Measurements from ENCODE around the gene HEBP2.
"Not testable (repeated sequence)": the region's sequence is repeated elsewhere in the genome, so short reads cannot be mapped to it uniquely, and the experiment has no call there.

HEBP2 gene, protein sequence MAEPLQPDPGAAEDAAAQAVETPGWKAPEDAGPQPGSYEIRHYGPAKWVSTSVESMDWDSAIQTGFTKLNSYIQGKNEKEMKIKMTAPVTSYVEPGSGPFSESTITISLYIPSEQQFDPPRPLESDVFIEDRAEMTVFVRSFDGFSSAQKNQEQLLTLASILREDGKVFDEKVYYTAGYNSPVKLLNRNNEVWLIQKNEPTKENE

GRCh38 chr6:138403801-138404665 lies at the start of gene HEBP2:
HEBP2 (plus strand) TSS chr6:138404223; CDS start chr6:138404496, 273 bp downstream.
- DNase-seq (ENCODE audit: low spot score): peak; percentile 97

DNA sequence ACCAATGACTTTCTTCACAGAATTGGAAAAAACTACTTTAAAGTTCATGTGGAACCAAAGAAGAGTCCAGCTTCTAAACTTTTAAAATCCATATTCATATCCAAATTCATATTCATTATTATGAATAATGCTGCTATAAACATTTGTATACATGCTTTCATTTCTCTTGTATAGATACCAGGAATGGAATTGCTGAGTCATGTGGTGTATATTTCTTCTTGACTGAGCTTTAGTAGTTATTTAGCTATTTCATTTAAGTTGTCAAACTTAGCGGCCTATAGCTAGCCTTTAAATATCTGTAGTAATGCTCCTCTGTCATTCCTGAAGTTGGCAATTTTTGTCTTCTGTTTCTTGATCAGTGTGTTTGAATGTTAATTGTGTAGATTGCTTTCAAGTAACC lies 46.1 kb upstream of the HEBP2 start:
- DNase-seq (ENCODE audit: low spot score): no peak

GRCh38 chr6:138368684-138369083 lies 35.3 kb upstream of the HEBP2 start:
- not testable (repeated sequence) for DNase-seq (ENCODE audit: low spot score)

DNA sequence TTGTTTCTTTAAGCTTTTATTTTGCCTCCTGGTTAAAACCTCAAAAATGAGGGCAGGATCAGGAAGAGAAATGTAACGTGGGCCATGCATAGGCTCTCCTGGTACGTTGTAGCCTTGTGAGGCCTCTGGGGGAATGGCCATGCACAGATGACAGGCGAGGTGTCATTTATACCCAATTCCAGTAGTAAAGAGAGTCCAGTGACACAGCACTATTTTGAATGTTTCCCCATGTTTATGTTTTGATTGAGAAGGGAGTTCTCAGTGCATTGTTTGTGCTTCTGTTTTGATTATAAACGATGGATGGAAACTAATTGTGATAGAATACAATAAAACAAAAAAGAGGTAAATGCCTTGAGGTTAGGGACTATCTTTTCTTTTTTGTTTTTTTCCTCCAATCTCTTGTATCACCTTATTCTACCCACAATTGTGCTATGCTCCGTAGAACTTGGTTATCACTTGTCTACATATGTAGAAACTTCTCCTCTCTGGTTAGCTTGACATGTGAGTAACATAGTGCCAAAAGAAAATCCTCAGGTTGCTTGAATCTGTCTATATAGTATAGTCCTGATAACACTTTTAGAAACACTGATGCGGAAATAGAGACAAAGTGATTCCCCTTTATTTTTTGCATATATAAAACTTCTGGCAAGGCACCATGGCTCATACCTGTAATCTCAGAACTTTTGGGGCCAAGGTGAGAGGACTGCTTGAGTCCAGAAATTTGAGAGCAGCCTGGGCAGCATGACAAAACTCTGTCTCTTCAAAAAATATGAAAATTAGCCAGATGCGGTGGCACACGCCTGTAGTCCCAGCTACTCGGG lies 33.2 kb upstream of the HEBP2 start:
- no peak for DNase-seq (ENCODE audit: low spot score)

- DNase-seq (ENCODE audit: low spot score): no peak
Observed at GRCh38 chr6:138371452-138371711, 32.6 kb upstream of the HEBP2 start.

- DNase-seq (ENCODE audit: low spot score): no peak
Observed at GRCh38 chr6:138371720-138372119, 32.3 kb upstream of the HEBP2 start.

DNA sequence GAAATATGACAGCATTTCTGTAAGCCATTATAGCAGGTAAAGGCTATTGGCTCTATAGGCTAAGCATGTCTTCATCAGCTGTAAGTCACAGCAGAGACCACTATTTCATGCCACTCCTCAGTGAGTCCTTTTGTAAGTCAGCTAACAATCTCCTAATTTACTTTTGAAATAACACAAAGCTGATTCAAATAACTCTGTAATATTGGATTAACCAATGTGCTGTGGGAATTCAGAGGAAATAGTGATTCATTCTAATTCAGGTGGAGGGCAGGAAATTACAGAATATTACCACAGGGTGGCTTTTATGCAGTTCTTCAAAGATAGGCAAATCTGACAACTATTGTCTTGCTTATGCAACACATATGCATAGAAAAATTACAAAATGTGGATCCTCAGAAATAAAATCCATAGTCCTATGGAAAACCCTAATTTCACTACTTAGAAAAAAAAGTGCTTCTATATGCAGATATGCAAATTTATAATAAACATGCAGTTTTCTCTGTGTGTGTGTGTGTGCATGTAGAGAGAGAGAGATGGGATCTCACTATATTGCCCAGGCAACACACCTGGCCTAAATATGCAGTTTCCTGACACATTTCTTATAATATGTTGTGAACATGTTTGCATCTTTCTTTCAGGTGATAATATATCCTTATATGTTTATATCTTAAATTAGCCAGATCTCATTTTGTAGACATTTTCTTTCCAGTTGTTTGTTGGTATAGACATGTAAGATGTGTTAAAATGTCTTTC lies 31.1 kb upstream of the HEBP2 start:
- no peak for DNase-seq (ENCODE audit: low spot score)

DNA sequence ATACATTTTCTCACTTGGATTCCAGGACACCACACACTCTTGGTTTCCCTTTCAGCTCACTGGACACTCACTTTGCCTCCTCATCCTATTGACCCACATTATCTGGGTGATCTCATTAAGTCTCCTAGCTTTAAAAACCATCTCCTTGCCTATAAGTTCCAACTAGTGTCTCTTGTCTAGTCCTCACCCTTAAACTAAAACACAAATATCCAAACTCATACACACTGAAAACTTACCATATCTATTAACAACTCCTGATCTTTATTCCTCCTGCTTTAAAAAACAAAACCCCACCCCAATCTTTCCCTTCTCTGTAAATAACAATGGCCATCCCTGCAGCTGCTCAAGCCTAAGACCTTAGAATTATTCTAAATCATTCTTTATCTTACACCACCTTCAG lies 29.8 kb upstream of the HEBP2 start:
- DNase-seq (ENCODE audit: low spot score): no peak

- DNase-seq (ENCODE audit: low spot score): no peak
Observed at GRCh38 chr6:138374815-138375214, 29.2 kb upstream of the HEBP2 start.

- DNase-seq (ENCODE audit: low spot score): no peak
Observed at GRCh38 chr6:138377042-138377441, 27.0 kb upstream of the HEBP2 start.

DNA sequence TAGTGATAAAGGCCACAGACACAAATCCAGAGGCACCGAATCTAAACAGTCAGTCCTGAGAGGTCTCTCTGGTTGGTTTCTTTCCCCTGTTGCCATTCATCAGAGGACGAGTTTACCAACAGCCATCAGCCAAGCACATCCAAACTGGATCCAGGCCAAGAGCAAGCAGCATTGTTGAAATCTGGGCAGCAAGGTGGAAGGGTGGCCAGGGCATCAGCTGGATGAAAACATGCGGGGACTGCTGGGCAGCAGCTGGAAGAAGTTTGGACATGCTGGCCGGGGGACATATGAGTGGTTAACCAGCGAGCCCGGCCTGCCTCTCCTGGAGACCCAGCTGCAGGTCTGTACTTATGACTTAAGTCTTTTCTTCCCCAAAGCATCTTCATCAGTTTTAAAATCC lies 26.2 kb upstream of the HEBP2 start, which contains the start of gene SMIM28:
SMIM28 (plus strand) TSS at position 62 of the 400 bp plus-strand sequence; CDS start at position 230, 168 bp downstream.
- DNase-seq (ENCODE audit: low spot score): no peak

- DNase-seq (ENCODE audit: low spot score): no peak
Observed at GRCh38 chr6:138378463-138378862, 25.6 kb upstream of the HEBP2 start.

DNA sequence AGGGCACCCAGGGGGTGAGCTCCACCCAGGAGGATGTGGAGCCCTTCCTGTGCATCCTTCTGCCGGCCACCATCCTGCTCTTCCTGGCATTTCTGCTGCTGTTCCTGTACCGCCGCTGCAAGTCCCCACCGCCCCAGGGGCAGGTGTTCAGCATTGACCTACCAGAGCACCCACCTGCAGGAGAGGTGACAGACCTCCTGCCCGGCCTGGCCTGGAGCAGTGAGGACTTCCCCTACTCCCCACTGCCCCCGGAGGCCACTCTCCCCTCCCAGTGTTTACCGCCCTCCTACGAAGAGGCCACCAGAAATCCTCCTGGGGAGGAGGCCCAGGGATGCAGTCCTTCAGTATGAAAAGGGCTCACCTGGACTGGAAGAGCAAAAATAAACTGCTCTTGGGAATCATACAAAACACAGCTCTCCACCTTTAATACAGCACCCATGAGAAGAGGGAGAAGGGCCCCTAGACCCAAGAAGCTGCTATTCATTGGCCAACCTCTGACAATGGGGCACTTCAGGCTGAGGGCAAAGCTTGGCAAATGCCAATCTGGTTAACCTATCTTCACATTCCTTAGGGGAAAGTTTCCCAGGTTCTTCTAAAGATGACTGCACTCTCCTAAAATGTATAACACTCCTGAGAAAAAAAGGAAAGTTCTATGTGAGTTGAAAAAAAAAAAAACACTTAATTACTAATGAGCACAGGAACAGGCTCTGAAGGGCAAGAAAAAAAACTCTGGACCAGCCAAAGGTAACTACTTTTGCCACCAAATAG lies 21.3 kb upstream of the HEBP2 start:
- peak; percentile 46 for DNase-seq (ENCODE audit: low spot score)

DNA sequence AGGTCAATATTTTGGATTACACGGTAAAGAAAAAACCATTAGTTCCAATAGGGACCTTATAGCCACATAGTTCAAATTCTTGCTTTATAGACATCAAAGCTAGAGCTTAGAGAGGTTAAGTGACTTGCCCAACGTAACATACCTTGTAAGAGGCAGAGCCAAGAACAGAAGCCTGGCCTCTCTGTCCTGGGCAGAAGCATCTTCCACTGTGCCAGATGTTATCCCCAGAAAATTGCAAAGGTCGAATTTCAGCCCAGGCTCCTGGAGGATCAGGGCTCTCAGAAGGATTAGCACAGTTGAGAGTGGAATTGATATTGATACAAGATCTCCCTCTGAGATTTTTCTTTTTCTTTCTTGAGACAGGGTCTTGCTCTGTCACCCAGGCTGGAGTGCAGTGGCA lies 20.2 kb upstream of the HEBP2 start:
- DNase-seq (ENCODE audit: low spot score): no peak

DNA sequence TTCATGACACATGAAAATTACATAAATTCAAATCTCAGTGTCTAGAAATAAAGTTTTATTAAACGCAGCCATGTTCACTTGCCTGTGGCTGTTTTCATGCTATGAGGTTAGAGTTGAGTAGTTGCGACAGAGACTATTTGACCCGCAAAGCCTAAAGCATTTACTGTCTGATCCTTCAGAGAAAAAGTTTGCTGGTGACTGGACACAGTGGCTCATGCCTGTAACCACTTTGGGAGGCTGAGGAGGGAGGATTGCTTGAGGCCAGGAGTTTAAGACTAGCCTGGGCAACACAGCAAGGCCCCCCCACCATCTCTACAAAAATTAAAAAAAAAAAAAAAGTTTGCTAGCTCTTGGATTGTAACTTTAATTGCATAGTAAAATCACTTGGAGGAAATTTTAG lies 17.1 kb upstream of the HEBP2 start:
- no peak for DNase-seq (ENCODE audit: low spot score)

DNA sequence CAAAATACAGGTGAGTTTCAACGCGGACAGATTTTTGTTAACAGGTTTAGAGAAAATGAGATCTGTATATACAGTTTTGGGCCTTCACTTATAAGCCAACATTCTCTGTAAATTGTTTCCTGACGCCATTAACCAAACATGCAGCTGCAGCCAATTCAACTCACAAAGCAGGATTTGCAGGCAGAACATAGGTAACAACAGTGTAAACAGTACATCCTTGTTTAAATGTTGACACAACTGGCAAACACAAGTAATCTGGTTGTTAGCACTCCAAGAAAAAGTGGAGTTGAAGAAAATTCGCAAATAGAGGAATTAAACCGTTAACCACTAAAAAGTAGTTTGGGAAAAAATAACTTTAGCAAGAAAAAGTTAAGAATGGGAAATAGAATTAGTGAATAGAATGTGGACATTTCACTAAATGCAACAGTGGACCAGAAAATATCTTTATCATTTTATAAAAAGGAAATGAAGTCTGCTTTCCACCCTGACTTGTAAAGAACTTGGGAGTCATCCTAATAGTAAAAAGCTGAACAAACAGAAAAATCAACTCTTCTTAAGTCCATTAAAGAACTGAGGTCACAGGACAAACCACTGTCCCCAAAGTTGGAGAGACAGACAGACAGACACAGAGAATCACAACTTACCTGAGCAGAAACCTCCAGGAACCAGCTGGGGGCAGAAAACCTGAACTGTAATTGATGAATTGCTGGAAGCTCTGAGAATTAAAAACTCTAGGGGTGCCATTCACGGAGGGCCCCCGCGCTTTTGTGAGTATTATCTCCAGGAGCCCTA lies 16.2 kb upstream of the HEBP2 start:
- no peak for DNase-seq (ENCODE audit: low spot score)

DNA sequence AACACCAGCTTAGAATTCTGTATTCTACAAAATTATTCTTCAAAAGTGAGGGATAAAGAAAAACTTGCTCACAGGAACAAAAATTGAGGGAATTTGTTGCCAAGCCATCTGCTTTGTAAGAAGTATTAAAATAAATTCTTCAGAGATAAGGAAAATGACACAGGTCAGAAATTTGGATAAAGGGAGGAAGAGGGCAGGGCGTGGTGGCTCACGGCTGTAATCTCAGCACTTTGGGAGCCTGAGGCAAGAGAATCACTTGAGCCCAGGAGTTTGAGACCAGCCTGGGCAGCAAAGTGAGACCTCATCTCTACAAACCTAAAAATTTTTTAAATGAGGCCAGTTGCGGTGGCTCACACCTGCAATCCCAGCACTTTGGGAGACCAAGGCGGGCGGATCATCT lies 14.5 kb upstream of the HEBP2 start:
- no peak for DNase-seq (ENCODE audit: low spot score)

- no peak for DNase-seq (ENCODE audit: low spot score)
Observed at GRCh38 chr6:138393871-138394783, 9.9 kb upstream of the HEBP2 start.

DNA sequence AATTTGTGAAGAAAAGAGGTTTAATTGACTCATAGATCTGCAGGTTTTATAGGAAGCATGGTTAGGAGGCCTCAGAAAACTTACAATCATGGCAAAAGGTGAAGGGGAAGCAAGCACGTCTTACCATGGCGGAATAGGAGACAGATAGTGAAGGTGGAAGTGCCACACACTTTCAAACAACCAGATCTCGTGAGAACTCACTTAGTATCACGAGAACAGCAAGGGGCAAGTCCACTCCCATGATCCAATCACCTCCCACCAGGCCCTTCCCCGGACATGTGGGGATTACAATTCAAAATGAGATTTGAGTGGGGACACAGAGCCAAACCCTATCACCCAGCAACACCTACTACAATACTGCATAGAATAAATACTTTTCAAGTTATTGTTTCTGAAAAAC lies 7.3 kb upstream of the HEBP2 start:
- no peak for DNase-seq (ENCODE audit: low spot score)

Data from ecto neural progenitor cell (in vitro differentiated cells).